Measurements from ENCODE around the gene ABHD12B.
"Not testable (repeated sequence)": the region's sequence is repeated elsewhere in the genome, so short reads cannot be mapped to it uniquely, and the experiment has no call there.

Gene ABHD12B

GRCh38 chr14:50897658-50898175 is 25.9 kb downstream of the ABHD12B start:
- DNase-seq: no peak

DNA sequence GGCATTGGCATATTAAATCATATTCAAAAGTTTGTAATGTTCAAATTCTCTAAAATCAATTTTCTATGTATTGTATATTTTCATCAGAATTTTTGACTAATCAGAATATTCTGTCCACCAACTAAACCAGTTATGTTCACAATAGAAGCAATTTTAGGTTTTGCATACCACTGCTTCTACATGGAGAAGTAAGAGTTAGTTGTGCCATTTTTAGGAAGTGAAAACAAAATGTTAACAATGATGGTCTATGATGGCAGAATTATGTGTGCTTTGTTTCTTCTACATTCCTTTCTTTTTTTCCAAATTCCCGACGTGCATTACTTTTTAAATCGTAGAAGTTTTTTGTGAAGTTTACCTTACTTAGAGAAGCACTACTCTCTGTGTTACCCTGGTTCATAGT is 29.5 kb downstream of the ABHD12B start:
- no peak for DNase-seq

DNA sequence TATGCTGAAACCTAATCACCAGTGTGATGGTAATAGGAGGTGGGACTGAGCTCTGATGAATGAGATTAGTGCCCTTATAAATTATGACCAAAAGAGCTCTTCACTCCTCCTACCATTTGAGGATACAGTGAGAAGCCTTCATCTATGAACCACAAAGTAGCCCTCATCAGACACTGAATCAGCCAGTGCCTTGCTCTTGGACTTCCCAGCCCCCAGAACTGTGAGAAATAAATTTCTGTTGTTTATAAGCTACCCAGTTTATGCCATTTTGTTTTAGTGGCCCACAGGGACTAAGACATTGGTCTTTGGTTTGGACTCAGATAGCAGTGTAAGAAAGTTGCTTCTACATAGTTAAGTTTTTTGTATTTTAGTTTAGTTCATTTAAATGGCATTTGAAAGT is 32.9 kb downstream of the ABHD12B start:
- no peak for DNase-seq

DNA sequence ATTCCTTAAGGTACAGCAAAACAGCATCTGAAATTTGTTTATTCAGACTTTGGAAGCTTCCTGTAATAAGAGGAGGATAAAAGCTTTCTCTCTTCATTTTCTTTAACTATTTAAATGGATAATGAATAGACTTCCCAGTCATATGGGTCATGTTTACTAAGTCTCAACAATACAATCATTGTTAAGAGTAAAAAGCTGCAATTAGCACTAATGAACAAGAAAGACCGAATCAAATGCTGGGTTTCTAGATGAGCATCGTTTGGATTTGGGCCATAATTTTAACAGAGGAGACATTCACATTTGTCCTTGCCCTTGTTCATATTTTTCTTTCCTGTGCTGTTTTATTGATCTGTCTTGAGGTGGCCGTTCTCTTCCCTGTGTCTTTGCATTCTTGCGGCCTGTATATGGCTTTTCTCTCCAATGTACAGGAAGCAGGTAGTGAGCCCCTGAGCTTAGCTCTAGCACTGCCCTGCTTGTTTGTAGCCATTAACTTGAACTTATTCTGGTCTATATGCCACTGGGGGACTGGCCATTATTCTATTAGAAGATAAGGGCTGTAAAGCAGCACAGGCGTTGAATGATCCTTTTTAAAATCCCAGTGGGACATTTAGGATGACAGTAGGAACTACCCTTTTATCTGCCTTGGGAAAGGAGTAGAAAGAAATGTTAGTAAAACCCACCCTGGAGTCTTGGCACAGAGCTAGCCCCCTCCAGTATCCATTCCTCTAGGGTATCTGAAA is 34.6 kb downstream of the ABHD12B start:
- DNase-seq: no peak

GRCh38 chr14:50910495-50911420 is 38.9 kb downstream of the ABHD12B start:
- no peak for DNase-seq

GRCh38 chr14:50917449-50917848 is 45.6 kb downstream of the ABHD12B start:
- no peak for DNase-seq

- not testable (repeated sequence) for DNase-seq
Measured at GRCh38 chr14:50919524-50919923, 47.7 kb downstream of the ABHD12B start.

GRCh38 chr14:50920482-50921230 is 48.8 kb downstream of the ABHD12B start:
- no peak for DNase-seq

DNA sequence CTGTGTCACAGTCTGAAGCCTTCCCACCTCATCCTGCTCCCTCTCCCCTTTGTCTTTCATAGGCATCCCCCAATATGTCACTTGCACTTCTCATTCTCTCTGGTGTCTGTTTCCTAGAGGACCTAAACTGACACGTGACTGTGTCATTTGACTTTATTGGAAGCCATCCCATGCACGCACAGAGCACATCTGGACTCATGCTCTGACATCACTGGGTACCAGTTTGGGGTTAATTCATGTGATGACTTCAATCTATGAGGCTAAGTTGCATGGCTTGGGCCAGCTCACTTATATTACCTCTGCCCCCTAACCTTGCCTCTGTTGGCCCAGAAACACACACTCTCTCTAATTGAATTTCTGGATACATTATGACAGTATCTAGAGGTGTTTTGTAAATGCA is 51.0 kb downstream of the ABHD12B start:
- no peak for DNase-seq

GRCh38 chr14:50924236-50924635 is 52.4 kb downstream of the ABHD12B start:
- no peak for DNase-seq

GRCh38 chr14:50924843-50925242 is 53.0 kb downstream of the ABHD12B start:
- no peak for DNase-seq

GRCh38 chr14:50926851-50927386 is 55.1 kb downstream of the ABHD12B start:
- no peak for DNase-seq

- DNase-seq: no peak
Measured at GRCh38 chr14:50928002-50928635, 56.3 kb downstream of the ABHD12B start.

- DNase-seq: no peak
Measured at GRCh38 chr14:50929506-50929905, 57.7 kb downstream of the ABHD12B start.

DNA sequence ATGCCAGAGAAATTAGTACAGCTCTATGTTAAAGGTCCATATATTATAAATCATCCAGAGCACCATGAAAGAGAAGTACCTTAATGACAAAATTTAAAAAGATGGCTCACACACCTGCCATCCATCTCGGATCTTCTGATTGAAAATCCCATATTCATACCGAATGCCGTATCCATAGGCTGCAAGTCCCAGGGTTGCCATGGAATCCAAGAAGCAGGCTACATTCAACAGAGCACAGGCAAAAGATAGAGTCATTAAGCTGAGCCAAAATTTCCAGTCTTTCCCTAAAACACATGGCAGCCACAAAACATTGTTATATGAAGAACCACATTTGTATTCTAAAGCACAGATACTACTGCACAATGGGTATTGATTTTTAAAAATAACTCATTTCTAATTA is 59.7 kb downstream of the ABHD12B start:
- DNase-seq: no peak

GRCh38 chr14:50932156-50932555 is 60.3 kb downstream of the ABHD12B start:
- no peak for DNase-seq

DNA sequence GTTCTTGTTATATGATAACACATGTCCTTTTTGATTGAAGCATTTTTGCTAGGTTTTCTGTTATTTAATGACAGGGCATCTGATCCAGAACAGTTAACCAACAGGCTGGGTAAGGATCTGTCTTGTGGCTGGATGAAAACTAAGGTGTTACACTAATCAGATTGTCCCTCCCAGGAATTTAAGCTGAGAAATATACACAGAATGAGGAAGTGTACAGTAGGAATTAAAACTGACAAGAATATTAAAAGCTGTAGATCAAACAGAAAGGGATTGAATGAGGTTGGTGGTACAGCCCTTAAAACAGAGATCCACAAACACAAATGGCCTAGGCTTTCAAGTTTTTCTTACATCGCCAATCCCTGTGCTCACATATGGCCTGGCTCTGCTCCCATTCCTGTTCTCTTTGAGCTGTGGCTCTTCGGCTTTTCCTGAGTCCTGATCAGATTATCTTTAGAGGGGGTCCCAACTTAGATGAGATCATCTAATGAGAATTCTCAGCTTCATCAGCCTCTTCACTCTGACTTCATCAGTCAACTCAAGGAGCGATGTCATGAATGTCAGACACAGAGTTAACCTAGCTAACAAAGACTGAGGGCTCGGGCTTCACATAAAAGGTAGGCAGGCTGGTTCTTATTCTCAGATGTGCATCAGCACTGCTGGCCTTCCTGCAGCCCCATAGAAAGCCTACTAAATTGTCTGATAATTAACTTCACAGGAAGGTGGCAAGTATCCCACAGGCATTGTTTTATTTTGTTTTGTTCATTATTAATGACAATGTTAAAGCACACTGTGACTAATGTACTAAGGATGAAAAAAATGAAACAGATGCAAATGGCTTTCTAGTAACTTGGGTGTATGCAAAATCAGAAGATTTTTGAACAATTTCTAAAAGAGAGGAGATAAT is 61.0 kb downstream of the ABHD12B start:
- DNase-seq: no peak

- no peak for DNase-seq
Measured at GRCh38 chr14:50935126-50936015, 63.5 kb downstream of the ABHD12B start.

GRCh38 chr14:50936016-50936340 is 64.1 kb downstream of the ABHD12B start:
- no peak for DNase-seq

DNA sequence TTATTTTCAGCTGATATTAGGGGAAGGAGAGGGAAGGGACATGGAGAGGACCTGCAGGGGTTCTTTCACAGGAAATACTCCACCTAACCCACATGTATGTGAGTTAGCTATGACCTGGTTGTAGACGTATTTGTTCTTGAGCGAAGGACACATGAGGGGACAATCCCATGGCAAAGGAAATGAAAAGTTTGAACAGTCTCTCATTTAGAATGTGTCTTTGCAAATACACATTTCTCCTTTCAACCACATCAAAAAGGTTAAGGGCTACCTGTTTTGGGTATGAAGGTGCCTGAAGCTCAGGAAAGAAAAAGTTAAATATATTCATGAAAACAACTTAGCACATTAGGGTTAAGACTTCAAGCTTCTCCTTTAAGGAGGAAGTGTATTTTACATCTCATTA is 65.0 kb downstream of the ABHD12B start:
- DNase-seq: no peak
